ENCODE measurements around the gene FAM193B.
"Not testable (repeated sequence)": the region's sequence is repeated elsewhere in the genome, so short reads cannot be mapped to it uniquely, and the experiment has no call there.

FAM193B gene

DNA sequence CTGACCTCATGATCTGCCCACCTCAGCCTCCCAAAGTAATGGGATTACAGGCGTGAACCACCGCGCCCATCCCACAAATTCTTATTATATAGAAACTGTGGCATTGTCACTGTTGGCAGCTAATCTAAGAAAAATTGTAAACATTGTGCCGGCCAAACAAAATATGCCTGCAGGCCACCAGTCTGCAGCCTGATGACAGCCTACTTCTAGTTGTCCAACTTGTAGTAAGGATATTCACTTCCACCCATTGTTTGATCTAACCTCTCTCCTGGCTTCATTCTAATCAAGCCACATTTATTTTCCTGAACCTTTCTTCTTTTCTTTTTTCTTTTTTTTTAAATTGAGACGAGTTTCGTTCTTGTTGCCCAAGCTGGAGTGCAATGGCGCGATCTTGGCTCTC is 24.0 kb upstream of the FAM193B start:
- DNase-seq, result no peak

DNA sequence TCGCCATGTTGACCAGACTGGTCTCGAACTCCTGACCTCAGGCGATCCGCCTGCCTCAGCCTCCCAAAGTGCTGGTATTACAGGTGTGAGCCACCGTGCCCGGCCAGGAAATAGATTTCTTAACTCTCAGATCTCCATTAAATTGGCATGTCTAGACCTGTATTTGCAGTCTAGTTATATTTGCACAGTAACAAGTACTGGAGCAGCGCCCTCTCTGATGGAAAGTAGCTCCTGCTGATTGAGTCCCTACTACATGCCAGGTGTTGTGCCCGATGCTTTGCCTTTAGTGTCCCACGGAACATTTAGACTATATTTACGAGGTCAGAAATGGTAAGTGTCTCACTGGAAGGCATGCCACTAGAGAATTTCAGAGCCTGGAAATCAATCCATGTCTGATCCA is 21.8 kb upstream of the FAM193B start:
- no peak for DNase-seq

DNA sequence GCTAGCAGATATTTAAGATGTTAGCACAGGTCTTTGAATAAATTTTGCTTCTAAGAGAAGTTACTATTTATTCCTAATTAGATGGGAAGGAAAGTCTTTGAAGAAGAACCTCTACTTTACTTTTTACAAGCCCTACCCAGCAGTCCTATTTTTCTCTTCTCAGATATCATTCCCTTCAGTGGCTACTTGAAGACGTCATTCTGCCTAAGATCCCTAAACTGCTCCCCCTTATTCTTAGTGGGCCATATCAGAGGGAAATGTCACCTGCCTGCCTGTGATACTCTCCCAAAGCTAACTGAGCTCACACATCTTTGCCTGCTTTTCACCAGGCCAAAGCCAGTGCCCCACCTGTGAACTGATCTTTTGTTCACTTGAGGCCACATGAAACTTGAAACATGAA is 21.1 kb upstream of the FAM193B start:
- no peak for DNase-seq

DNA sequence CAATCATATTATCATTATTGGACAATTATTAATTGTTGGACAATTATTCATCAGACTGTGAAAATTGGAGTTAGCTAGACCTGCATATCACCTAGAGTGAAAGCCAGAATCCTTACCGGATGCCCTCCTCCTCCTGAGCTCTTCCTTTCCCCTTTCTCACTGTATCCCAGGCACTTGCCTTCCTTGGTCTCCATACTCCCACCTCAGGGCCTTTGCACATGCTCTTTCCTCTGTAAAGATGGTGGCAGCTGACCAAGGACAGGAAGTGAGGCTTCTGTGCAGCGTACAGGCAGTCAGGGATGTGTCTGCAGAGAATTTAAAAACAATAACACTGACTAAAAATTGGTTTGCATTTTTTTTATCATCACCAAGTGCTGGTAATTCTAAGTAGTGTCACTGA is 15.5 kb upstream of the FAM193B start:
- no peak for DNase-seq

DNA sequence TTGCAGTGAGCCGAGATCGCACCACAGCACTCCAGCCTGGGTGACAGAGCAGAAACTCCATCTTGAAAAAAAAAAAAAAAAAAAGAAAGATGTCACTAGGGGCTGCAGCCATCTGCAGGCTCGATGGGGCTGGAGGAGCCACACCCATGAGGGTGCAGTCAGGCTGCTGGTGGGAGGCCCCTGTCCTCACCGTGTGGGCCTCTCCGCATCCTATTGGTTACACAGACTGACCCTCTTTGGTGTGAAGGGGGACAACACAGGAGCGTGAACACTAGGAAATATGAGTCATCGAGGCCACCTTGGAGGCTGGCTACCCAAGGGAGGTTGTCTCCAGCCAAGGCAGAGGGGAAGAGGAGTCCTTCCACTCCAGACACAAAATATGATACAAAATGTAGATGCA is 14.0 kb upstream of the FAM193B start:
- DNase-seq, result no peak

DNA sequence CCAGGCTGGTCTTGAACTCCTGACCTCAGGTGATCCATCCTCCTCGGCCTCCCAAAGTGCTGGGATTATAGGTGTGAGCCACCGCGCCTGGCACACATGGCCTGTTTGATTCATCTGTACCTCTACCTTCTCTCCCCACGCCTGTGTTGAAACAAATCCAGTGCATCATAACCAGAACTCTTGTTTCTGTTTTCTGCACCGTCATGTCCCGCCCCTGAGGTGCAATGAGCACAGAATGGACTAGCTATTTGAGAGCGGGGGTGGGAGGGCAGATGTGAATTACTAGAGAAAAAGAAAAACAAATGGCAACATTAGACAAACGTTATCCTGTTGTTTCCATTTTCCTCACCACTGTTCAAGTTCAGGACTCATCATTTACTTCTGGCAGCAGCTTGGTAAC is 10.7 kb upstream of the FAM193B start:
- no peak for DNase-seq

DNA sequence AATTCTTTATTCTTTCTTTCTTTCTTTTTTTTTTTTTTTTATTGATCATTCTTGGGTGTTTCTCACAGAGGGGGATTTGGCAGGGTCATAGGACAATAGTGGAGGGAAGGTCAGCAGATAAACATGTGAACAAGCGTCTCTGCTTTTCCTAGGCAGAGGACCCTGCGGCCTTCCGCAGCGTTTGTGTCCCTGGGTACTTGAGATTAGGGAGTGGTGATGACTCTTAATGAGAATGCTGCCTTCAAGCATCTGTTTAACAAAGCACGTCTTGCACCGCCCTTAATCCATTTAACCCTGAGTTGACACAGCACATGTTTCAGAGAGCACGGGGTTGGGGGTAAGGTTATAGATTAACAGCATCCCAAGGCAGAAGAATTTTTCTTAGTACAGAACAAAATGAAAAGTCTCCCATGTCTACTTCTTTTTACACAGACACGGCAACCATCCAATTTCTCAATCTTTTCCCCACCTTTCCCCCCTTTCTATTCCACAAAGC is 5.1 kb upstream of the FAM193B start:
- not testable (repeated sequence) for DNase-seq

DNA sequence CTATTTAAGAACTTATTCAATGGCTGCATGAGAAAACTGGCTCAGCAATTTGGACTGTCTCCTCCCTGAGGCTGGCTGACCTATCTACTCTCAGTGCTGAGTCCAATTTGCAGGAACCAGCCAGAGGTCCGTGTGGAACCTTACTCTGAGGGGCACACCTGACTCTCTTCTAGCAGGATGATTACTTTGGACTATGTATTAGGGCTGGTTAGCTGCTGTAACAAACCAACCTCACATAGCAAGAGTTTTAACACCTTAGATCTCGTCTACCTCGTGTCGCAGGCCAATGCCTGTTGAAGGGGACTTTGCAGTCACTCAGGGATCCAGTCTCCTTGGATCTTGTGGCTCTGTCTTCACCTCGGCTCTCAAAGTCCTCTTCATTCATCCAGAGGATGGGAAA is 3.4 kb upstream of the FAM193B start:
- DNase-seq, result no peak

DNA sequence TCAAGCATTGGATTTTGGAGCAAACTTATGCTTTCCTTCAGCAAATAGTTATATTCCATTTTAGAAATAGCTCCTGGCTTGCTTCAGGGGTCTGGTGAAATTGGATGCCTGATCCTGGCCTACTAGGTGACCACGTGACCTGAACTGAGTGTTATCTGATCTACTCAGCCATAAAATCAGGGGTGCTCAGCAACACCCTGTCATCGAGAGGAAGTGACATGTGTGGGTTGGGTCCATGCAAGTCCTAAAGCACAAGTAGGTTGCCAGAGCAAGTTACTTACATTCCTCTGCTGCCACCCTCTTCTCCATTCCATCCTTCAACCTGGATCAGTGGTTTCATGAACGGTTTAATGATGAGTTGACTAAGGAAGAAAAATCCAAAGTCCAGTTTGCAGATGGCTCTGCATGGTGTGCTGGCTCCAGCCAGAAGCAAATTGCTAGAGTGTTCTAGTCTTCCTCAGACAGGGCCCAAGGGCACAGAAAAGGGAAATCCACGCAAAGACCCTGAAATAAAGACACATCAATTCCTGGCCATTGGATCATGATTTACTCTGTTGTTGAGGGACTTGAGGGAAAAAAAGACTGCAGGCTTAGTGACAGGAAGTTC is 2.8 kb upstream of the FAM193B start:
- no peak for DNase-seq

DNA sequence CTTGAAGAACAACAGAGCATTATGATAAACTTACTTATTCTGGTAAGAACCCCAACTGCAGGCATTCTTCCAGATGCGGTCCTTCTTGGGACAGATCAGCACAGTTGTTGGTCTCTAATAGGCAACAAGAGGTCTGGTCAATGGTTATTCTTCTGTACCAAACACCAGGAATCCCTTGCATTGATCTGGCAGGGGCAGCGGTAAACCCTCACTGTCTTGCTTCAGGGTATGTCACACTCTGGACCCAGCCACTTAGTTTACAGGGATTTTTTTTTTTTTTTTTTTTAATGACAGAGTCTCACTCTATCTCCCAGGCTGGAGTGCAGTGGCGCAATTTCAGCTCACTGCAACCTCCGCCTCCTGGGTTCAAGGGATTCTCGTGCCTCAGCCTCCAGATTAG is 1.3 kb upstream of the FAM193B start:
- no peak for DNase-seq

DNA sequence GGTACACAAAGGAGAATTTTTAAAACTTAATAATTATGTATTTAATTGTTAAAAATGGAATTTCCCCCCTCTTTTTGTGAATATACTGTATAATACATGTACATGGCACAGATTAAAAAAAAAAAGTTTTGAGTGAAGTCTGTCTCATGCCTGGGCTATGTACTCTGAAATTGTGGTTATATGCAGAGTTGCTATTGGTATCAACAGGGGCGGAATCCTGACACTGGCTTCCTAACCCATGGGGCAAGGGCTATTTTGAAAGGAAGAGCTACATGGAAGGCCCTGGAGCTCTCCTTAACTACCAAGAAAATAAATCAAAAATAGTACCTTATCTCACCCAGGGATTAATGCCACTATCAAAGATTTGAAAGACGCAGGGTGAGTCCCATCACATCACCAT is 865 bp upstream of the FAM193B start:
- no peak for DNase-seq

DNA sequence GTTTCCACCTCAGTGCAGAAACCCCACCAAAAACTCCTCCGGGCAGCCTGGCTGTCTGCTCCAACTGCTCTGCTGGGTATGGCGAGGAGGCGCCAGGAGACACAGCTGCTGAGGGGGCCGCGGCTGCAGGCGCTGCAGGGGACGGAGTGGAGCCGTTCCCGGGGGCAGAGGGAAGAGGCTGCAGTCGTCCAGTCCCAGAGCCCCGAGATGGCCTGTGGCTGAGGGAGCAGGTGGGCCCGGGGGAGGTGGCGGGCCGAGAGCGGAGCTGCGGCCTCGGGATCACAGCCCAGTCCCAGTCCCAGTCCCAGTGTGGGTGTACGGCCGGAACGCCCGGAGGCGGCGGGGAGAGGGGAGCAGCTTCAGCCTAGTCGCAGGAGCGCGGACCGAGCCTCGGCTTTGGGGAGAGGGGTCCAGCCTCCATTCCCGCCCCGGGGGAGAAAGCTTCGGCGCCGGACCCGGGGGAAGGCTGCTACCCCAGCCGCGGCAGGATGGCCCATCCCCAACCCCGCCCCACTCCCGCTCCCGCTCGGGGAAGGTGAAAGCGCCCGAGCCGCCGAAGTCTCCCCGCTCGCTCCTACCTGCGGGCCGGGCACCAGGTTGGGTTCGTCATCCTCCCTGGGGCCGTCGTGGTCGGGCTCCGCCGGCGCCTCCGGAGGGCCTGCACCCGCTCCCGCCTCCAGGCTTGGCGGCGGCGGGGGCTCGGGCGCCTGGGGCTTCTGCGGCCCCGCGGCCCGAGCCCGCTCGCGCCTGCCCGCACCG is 513 bp downstream of the FAM193B start:
- DNase-seq, result peak in 29 of 56 donors; percentile 18 to 65 (median 42)

DNA sequence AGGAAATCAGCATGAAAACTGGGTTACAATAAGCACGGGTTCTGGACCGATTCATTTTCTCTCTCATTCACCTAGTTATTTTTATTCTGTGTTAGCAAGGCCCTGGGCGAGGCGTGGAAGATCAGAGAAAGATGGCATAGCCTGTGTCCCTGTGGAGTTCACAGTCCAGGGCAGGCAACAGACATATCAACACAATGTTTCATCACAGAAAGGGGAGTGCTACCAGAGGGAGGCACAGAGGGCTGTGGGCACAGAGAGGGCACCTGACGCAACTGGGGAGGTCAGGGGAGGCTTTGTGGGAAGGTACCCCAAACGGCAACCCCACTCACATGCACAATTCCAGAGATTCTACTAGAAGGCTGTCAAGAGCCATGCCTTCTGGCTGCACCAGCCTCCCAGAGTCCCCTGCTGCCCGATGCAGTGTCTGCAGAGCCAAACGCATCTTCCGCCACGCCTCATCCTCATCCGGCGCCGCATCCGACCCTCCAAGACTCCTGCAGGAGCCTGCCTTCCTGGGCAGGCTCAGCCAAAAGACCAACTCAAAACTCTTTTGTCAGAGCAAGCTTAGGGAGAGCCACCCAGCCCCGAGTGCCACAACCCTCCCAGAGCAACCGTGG is 1.4 kb downstream of the FAM193B start:
- DNase-seq, result peak in 5 of 56 donors; percentile 8 to 22 (median 21)

DNA sequence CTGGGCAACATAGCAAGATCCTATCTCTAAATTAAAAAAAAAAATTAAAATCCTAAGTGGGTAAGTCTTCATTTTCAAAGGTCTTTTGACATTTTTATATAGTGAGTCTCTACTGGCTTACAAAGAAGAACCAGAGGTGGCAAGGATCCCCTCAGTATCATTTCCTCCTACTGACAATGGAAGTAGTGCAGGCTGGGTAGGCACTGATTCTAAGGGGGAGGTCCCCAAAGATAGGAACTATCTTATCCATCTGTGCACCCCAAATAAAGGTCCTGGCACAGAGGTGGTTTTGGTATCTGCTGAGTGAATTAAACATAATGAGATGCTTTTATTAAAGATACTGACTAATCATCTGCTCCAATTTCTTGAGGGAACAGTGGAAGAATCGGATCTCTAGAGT is 4.2 kb downstream of the FAM193B start:
- DNase-seq, result no peak

DNA sequence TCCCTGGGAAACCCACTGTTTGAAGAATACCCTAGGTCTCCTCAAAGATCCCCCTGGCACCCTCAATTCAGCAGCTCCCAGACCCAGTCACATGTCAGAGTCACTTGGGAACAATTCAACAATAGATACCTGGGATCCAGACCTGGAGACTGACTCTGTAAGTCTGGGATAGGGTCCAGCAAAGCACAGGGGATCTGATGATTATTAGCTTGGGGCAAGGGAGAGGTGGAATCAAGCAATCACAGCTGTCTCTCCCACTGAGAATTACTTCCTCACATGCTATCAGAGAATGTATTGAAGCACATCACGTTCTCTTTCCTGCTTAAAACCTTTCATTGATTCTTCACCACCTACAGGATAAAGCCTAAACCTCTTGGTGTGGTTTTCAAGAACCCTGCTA is 5.9 kb downstream of the FAM193B start:
- DNase-seq, result no peak

DNA sequence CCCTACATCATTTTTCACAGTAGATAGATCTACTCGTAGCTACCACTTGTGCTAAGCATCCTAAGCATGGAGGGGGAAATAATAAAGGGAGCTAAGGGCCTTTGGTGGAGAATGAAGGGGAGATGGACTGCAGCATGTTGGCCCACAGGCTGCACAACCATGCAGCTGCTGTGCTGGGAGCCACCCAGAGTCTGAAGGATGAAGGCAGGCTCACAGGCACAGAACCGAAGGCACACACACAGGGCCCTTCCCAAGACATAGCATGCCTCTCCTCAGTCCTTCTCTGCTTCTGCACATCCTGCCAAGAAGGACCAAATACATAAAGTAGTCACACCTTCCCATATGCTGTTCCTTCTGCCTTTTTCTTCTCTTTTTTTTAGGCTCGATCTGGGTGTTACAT is 6.6 kb downstream of the FAM193B start:
- no peak for DNase-seq

DNA sequence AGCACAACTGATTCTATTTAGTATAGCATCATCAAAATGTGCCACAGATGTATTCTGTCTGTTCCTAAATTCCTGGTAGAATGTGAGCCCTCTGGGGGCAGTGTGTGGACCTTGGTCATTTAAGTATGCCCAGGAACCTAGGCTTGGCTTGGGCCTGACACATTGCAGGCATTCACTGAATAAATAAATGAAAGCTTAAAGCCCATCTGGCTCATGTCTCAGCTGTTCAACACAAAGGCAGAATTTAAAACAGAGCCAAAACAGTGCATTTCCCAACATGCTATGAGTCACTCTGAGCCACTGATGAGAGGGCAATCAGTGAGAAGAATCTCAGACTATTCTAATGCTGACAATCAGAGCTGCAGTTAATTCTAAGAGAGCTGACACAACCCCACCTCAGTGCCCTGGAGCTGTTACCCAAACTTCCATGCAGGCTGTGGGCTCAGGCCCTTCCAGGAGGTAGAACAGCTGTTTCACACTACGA is 8.1 kb downstream of the FAM193B start:
- DNase-seq, result peak in 16 of 56 donors; percentile 10 to 68 (median 27)

DNA sequence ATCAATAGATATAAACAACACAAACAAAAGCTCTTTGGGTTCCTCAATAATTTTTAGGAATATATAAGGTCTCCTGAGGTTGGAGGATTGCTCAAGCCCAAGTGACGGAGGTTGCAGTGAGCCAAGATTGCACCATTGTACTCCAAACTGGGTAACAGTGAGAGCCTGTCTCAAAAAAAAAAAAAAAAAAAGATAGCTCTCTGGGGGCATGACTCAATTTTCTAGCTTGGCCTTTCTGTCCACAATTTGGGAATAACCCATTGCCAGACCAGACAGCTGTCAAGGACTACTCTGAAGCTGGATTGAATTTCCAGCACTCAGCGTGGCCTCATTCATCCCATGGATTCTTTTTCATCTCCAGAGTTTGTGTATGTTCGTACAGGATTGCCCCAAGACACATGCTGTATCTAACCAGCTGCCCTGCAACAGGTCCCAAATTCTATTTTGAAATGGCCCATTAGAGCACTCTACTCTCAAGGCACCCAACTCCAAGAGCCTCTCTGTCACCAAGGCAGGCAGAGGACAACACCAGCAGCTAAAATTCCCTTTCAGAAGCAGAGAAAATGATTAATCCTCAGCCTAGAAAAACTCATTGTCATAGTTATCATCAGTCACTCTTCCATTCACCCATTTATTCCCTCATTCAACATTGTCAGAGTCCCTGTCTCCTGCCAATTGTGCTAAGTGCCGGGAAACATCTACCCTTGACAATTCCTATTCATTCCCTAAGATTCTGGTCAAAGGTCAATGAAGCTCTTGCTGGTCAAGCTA is 8.7 kb downstream of the FAM193B start:
- peak in 2 of 56 donors; percentile 8 to 44 for DNase-seq

DNA sequence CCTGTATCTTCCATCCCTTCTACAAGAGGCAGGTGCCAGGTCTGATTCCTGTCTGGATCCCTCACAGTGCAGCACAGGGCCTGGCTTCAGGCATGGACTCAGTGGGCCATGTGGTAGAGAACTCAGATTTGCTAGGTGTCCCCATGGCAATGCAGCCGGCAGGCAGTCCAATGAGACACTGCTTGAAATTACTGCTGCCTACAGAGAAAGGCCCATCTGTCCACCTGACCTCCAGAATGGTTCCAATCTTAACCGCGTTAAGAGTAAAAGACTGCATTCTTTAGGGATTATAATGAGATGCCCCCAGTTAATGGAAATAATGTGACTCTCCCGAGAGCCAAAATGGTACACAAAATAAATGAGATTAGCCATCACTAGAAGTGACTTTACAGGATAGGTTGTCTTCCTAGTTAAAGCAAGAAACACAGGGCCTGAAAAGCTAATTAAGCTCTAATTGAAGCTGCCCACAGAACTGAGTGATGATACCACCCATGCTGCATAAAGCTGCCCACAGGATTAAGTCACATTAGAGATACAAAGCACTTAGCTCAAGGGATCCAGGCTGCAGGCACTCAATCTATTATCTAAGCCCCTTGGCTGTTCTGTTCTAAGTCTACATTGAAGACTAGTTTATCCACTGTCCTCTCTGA is 11.4 kb downstream of the FAM193B start:
- DNase-seq, result no peak

DNA sequence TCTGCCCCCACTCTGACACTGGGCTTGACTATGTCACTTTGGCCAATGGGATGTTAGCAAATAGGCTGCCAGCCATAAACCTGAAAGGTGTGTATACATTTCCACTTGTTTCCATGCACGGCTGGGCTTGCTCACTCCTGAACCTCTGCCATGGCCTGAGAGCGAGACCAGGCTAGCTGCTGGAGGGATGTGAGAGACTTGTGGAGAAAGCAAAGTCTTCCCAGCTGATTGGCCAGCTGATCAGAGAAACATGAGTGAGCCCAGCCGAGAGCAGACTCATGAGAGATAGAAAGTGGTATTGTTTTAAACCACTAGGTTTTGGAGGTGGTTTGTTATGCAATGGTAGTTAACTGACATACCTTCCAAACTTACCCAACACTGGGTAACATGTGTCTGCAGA is 13.9 kb downstream of the FAM193B start:
- DNase-seq, result no peak

DNA sequence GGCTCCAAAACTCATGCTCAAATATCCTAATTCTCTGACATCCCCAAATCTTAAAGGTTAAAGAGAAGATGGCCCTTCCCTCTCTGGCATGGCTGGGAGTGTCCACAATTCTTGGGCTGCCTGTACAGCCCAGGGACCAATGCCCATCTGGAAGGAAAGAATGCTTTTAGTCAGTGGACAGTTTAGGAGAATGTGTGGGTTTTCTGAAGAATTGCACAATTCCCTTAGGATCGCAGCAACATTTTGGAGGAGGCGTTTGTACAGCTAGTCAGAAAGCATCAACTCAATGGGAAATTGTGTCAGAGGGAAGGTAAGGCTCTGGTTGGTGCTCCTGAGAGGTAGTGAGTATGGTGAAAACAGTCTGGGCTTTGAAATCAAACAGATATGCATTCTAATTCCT is 15.0 kb downstream of the FAM193B start:
- no peak for DNase-seq

All from nucleus accumbens (tissue), 56 donors.